NCI-H2227 treated with DMSO at 0.1 percent for 48 hours (cell line): ENCODE measurements around the gene STK16.
"Not testable (repeated sequence)": the region's sequence is repeated elsewhere in the genome, so short reads cannot be mapped to it uniquely, and the experiment has no call there.

Experiments used
- DNase-seq: peaks from one replicate; lab custom pipeline; 2025; lab: John Stamatoyannopoulos, UW

Gene STK16, protein sequence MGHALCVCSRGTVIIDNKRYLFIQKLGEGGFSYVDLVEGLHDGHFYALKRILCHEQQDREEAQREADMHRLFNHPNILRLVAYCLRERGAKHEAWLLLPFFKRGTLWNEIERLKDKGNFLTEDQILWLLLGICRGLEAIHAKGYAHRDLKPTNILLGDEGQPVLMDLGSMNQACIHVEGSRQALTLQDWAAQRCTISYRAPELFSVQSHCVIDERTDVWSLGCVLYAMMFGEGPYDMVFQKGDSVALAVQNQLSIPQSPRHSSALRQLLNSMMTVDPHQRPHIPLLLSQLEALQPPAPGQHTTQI

GRCh38 chr2:219245148-219245898, at the start of gene STK16, which contains the start of gene GLB1L:
Gene STK16 (plus strand): TSS chr2:219245479. CDS start chr2:219246000, 521 bp downstream.
Gene GLB1L (minus strand): TSS chr2:219245444. CDS start chr2:219243573, 1,871 bp downstream.
- peak; percentile 82 for DNase-seq

DNA sequence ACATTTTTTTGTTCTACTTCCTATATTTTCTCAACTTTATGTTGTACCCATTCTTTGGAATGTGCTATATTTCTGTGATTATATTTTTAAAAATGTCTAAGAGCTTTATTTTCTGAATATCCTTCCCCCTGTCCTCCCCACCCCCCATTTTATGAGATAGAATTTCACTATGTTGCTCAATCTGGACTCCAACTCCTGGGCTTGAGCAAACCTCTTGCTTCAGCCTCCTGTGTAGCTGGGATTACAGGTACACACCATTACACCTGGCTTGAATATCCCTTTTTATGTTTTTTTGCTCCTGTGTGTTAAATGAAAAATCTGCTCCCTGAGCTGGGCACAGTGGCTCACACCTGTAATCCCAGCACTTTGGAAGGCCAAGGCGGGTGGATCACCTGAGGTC, 47.9 kb upstream of the STK16 start:
- no peak for DNase-seq

GRCh38 chr2:219198974-219199373, 46.3 kb upstream of the STK16 start:
- DNase-seq = no peak

DNA sequence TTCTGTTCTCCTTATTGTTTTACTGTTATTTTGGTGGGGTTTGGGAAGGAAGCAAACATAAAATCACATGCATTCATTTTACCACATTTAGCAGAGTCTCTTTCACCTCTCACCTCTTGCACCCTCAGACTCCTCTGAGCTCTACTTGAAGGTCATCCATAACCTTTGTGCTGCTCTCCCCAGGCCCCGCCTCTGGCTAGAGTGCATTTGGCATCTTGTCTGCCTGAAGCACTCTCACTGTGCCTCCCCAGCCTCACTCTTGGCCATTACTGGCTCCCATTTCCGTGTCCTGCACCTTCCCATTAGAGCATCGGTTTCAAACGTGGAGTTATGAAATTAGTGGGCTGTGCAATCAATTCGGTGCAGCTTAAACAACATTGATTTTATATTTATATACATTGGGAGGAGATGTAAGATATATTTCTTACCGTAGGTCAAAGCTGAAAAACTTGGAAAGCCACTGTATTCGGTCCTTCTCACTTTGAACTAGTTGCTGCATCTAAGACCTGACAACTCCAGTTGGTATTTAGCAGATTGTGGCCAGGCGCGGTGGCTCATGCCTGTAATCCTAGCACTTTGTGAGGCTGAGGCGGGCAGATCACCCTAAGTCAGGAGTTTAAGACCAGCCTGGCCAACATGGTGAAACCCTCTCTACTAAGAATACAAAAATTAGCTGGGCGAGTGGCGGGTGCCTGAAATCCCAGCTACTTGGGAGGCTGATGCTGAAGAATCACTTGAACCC, 45.6 kb upstream of the STK16 start:
- DNase-seq = no peak

- not testable (repeated sequence) for DNase-seq
Observed at GRCh38 chr2:219200502-219201326, 44.6 kb upstream of the STK16 start.

DNA sequence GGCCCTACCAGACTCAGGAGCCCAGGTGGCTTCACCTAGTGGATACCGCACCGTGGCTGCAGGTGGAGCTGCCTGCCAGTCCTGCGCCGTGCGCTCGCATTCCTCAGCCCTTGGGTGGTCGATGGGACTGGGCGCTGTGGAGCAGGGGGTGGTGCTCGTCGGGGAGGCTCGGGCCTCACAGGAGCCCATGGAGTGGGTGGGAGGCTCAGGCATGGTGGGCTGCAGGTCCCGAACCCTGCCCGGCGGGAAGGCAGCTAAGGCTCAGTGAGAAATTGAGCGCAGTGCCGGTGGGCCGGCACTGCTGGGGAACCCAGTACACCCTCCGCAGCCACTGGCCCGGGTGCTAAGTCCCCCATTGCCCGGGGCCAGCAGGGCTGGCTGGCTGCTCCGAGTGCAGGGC, 43.9 kb upstream of the STK16 start:
- DNase-seq = not testable (repeated sequence)

DNA sequence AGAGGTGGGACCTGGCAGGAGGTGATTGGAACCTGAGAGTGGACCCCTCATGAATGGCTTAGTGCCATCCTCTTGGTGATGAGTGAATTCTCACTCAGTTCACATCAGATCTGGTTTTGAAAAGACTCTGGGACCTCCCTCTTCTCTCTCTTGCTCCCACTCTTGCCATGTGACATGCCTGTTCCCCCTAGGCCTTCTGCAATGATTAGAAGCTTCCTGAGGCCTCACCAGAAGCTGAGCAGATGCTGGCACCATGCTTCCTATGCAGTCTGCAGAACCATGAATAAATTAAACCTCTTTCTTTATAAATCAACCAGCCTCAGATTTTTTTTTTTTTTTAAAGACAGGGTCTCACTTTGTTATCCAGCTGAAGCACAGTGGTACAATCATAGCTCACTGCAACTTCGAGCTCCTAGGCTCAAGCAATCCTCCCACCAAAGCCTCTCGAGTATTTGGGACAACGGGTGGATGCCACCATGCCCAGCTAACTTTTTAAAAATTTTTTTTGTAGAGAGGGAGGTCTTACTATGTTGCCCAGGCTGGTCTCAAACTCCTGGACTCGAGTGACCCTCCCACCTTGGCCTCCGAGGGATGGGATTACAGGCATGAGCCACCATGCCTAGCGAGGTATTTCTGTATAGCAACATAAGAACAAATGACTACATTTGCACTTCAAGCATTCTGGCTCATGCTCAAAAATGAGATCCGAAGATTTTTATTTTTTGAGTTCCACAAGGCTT, 40.7 kb upstream of the STK16 start:
- DNase-seq = no peak

DNA sequence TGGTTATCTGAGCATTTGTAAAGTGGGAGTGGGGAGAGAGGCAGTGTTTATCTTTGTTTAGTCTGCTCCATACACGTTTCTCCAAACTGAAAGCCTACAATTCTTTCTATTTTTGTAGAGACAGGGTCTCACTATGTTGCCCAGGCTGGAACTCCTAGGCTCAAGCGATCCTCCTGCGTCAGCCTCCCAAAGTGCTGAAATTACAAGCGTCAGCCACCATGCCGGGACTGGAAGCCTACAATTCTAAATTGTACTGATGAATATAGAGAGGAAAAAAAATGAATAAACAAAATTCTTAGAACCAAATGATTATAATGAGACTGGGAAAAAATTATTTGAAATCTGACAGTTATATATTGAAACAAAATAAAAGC, 40.1 kb upstream of the STK16 start:
- DNase-seq = no peak

DNA sequence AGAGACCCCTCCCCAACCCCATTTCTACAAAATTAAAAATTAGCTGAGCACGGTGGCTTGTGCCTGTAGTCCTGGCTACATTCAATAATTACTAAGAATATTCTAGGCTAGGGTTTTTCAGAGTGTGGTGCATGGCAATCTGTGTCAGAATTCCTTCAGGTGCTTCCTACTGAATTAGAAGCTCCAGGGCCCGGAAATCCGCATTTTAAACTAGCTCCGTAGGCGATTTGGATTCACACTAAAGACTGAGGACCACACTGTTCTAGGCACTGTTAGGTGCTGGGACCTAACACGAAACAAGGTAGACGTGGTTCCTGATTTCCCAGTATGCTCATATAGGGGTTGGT, 39.3 kb upstream of the STK16 start:
- no peak for DNase-seq

GRCh38 chr2:219206328-219207133, 38.7 kb upstream of the STK16 start, which contains the start of gene ZFAND2B:
Gene ZFAND2B (plus strand): TSS chr2:219206782. CDS start chr2:219206988, 206 bp downstream.
- DNase-seq = peak; percentile 96

DNA sequence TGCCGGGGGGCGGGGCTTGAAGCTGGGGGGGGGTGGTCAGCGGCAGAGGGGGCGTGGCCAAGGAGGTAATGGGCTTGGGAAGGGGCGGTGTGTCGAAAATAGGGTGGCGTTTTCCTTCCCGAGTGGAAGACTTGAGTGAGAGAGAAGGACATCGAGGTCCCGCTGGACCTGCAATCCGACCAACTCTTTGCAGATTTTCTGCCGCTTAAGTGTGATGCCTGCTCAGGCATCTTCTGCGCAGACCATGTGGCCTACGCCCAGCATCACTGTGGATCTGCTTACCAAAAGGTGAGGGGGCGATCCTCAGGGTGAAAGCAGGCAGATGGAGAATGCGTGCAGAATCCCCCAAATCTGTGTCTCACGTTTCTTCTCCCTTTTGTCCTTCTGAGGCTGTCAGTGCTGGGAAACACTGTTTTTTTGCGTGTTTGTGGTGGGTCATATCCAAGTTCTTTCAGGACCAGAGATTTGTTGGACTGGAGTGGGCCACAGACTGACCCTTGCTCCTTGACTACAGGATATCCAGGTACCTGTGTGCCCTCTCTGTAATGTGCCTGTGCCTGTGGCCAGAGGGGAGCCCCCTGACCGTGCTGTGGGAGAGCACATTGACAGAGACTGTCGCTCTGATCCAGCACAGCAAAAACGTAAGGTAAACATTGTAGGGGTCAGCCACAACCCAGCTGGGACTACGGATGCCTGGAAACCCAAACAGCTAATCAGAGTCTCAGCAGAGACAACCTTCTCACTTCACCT, 38.0 kb upstream of the STK16 start:
- no peak for DNase-seq

GRCh38 chr2:219207884-219208740, 37.2 kb upstream of the STK16 start:
- peak; percentile 45 for DNase-seq

- no peak for DNase-seq
Observed at GRCh38 chr2:219209236-219210195, 35.8 kb upstream of the STK16 start.

GRCh38 chr2:219210196-219210885, 34.9 kb upstream of the STK16 start:
- no peak for DNase-seq

GRCh38 chr2:219210886-219211362, 34.4 kb upstream of the STK16 start:
- no peak for DNase-seq

DNA sequence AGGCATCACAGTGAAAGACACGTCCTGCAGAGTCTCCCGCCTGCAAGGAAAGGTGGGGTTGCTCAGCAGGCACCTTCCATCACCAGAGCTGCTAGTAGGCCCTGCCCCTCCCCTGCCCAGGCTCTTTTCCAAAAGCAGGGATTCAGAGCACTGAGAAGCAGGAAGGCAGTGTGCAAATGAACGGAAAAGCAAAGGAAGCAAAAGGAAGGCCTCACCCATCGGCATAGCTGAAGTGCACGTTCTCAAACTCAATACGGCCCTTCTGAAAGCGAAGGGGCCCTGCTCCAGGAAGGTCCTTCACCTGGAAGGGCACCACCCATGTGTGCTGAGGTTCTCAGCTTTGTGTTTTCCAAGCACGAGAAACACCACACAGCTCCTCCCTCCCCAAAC, 32.3 kb upstream of the STK16 start:
- no peak for DNase-seq
